ENCODE data around the gene ADCY4. TPM values are rescaled to one million over a fixed set of nuclear protein-coding genes. Genes with fewer than 3 reads are reported as not detected.

ADCY4 gene
- total RNA-seq, 1 experiment from 2014 or later = 3.4 TPM

DNA sequence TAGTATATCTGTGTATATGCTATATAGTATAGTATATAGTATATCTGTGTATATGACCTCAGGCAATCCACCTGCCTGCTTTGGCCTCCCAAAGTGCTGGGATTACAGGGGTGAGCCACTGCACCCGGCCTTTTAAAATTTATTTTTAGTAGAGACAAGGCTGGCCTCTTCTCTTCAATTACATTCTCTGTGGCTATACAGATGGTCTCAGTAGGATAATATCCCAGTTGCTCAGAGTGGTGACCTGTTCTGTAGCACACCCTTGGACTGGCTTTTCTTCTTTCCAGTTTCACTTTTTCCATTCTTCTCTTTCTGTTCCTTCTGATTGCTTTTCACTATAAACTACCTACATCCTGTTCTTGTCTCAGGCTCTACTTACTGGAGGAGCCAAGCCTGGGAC lies 30.0 kb upstream of the ADCY4 start:
- Mint-ChIP-seq H3K27ac (ENCODE audit: unreplicated experiment) (no peak overlapping the region), H3K4me1 (ENCODE audit: low read depth, unreplicated experiment) (peaks cover 11% of the 10 kb centered on the region), H3K27me3 (ENCODE audit: unreplicated experiment) (no peaks in the 10 kb centered on the region), H3K9me3 (ENCODE audit: low read depth, unreplicated experiment) (no peaks in the 10 kb centered on the region), H3K36me3 (ENCODE audit: insufficient read depth, unreplicated experiment) (peaks cover 32% of the 10 kb centered on the region), H3K4me3 (ENCODE audit: low read depth, unreplicated experiment) (no peak overlapping the region)
- CTCF ChIA-PET = interaction anchor here (1.2 to 2.3 kb wide), 3 partner anchors 32 to 72 kb away, joined by 9 to 53 read pairs (median 14); partner anchors contain the start of genes CBLN3 and KHNYN
- no peak for DNase-seq
- intact Hi-C loops (cut with micrococcal nuclease; ENCODE audit: unreplicated experiment) = loop anchor here (1.0 to 5.0 kb wide), 3 partner anchors 27 to 66 kb away; no protein-coding TSS in a partner anchor
- TF ChIP-seq, protein P1, sequence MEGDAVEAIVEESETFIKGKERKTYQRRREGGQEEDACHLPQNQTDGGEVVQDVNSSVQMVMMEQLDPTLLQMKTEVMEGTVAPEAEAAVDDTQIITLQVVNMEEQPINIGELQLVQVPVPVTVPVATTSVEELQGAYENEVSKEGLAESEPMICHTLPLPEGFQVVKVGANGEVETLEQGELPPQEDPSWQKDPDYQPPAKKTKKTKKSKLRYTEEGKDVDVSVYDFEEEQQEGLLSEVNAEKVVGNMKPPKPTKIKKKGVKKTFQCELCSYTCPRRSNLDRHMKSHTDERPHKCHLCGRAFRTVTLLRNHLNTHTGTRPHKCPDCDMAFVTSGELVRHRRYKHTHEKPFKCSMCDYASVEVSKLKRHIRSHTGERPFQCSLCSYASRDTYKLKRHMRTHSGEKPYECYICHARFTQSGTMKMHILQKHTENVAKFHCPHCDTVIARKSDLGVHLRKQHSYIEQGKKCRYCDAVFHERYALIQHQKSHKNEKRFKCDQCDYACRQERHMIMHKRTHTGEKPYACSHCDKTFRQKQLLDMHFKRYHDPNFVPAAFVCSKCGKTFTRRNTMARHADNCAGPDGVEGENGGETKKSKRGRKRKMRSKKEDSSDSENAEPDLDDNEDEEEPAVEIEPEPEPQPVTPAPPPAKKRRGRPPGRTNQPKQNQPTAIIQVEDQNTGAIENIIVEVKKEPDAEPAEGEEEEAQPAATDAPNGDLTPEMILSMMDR (IDR thresholded peaks at IDR 0.05; ENCODE audit: unreplicated experiment) = no peak
- no TSS peak for BruUV-seq (replicated peaks)

DNA sequence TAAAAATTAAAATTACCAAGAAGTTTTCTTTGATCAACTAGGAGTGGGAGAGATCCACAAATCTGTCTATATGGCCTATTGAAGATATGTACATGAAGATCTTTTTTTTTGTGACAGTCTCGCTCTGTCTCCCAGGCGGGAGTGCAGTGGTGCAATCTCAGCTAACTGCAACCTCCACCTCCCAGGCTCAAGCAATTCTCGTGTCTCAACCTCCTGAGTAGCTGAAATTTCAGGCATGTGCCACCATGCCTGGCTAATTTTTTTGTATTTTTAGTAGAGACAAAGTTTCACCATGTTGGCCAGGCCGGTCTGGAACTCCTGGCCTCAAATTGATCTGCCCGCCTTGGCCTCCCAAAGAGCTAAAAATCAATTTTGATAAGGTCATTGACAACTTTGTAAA lies 28.5 kb upstream of the ADCY4 start:
- Mint-ChIP-seq H3K4me3 (ENCODE audit: low read depth, unreplicated experiment) (no peak overlapping the region), H3K9me3 (ENCODE audit: low read depth, unreplicated experiment) (no peaks in the 10 kb centered on the region), H3K4me1 (ENCODE audit: low read depth, unreplicated experiment) (peaks cover 11% of the 10 kb centered on the region), H3K27me3 (ENCODE audit: unreplicated experiment) (no peaks in the 10 kb centered on the region), H3K36me3 (ENCODE audit: insufficient read depth, unreplicated experiment) (peaks cover 30% of the 10 kb centered on the region), H3K27ac (ENCODE audit: unreplicated experiment) (no peak overlapping the region)
- CTCF ChIA-PET = interaction anchor here (1.1 to 2.0 kb wide), 3 partner anchors 30 to 68 kb away, joined by 3 to 6 read pairs (median 5); no protein-coding TSS in a partner anchor
- DNase-seq = no peak
- TF ChIP-seq, protein P1 (IDR thresholded peaks at IDR 0.05; ENCODE audit: unreplicated experiment) = no peak
- intact Hi-C loops (cut with micrococcal nuclease; ENCODE audit: unreplicated experiment) = no loop called here
- BruUV-seq (replicated peaks) = no TSS peak

DNA sequence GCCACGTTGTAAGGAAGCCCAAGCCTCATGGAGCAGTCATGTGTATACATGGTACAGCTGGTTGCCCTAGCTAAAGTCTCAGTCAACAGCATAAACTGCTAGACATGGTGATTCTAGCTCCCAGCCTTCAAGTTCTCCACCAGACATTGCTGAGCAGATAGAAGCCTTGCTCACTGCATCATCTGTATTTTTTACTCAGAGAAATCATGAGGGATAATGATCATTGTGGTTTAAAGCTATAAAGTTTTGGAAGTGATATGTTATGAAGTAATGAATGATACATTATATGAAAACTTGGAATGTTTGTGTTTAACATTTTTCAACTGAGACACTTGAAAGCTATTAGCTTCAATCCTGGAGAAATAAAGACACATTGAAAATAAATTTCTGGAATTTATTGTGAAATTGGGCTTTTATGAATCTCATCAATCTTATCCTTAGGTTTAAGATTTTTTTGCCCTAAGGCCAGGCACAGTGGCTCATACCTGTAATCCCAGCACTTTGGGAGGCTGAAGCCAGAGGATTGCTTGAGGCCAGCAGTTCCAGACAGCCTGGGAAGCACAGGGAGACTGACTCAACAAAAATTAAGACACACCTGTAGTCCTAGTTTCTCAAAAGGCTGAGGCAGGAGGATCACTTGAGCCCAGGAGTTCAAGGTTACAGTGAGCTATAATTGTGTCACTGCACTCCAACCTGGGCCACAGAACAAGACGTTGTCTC lies 27.5 kb upstream of the ADCY4 start:
- no peaks in the 10 kb centered on the region for H3K27me3 Mint-ChIP-seq (ENCODE audit: unreplicated experiment)
- H3K4me3 Mint-ChIP-seq (ENCODE audit: low read depth, unreplicated experiment) = no peak overlapping the region

DNA sequence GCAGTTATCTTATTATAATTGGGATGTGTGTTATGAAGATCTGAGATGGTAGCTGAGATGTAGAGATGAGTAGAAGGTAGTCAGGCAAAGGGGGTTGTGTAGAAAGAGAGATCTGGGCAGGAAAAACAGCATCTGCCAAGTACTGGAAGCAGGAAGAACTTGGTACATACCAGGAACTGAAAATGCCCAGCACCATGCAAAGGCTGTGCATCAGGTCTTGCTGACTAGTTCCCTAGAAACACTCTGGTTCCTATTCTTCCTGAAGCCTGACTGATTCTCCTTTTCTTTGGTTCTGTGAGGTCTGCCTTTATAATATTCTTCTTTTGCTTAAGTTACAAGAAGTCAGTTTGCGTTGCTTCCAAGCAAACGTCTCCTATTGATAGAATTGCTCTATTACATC lies 26.5 kb upstream of the ADCY4 start:
- BruUV-seq (replicated peaks) = no TSS peak
- H3K4me1 Mint-ChIP-seq (ENCODE audit: low read depth, unreplicated experiment) = peaks cover 11% of the 10 kb centered on the region
- no peak overlapping the region for H3K27ac Mint-ChIP-seq (ENCODE audit: unreplicated experiment)
- peaks cover 9% of the 10 kb centered on the region for H3K36me3 Mint-ChIP-seq (ENCODE audit: insufficient read depth, unreplicated experiment)
- H3K9me3 Mint-ChIP-seq (ENCODE audit: low read depth, unreplicated experiment) = no peaks in the 10 kb centered on the region
- DNase-seq = no peak
- no peaks in the 10 kb centered on the region for H3K27me3 Mint-ChIP-seq (ENCODE audit: unreplicated experiment)
- no peak overlapping the region for H3K4me3 Mint-ChIP-seq (ENCODE audit: low read depth, unreplicated experiment)
- TF ChIP-seq, protein P1 (IDR thresholded peaks at IDR 0.05; ENCODE audit: unreplicated experiment) = no peak
- CTCF ChIA-PET = interaction anchor here (1.7 to 2.0 kb wide), 2 partner anchors 28 to 70 kb away, joined by 5 to 6 read pairs; no protein-coding TSS in a partner anchor
- intact Hi-C loops (cut with micrococcal nuclease; ENCODE audit: unreplicated experiment) = loop anchor here (1.0 kb wide), 1 partner anchor 51 kb away; no protein-coding TSS in a partner anchor

More for the DNA sequence above, 27.5 kb upstream of the ADCY4 start:
- Mint-ChIP-seq H3K27ac (ENCODE audit: unreplicated experiment) (no peak overlapping the region), H3K9me3 (ENCODE audit: low read depth, unreplicated experiment) (no peaks in the 10 kb centered on the region), H3K4me1 (ENCODE audit: low read depth, unreplicated experiment) (peaks cover 11% of the 10 kb centered on the region), H3K36me3 (ENCODE audit: insufficient read depth, unreplicated experiment) (peaks cover 20% of the 10 kb centered on the region)
- CTCF ChIA-PET = interaction anchor here (1.1 to 2.0 kb wide), 3 partner anchors 29 to 69 kb away, joined by 3 to 6 read pairs (median 5); no protein-coding TSS in a partner anchor
- intact Hi-C loops (cut with micrococcal nuclease; ENCODE audit: unreplicated experiment) = no loop called here
- BruUV-seq (replicated peaks) = no TSS peak
- TF ChIP-seq, protein P1 (IDR thresholded peaks at IDR 0.05; ENCODE audit: unreplicated experiment) = no peak
- DNase-seq = no peak
